ENCODE measurements around the gene EPB41.

DNA sequence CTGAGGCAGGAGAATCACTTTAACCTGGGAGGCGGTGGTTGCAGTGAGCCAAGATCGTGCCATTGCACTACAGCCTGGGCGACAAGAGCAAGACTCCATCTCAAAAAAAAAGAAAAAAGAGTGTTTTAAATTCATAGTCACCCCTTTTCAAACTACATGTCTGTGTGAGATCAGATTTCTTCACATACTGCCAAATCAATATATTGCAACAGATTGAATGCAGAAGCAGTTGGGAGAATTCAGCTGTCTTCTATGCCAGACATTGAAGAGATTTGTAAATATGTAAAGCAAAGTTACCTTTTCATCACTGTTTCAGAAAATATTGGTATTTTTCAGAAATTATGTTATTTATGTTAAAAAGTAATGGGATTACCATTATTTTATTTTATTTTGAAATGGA, 108.3 kb downstream of the EPB41 start:
- TF ChIP-seq POLR2AphosphoS5 (IDR thresholded peaks at IDR 0.05; ENCODE audit: low read depth, low read length) (no peak), TAF1 (IDR thresholded peaks at IDR 0.05; ENCODE audit: borderline replicate concordance, insufficient read depth, low read length) (no peak), FOXP2 (optimal IDR thresholded peaks at IDR 0.05; ENCODE audit: borderline replicate concordance, extremely low read depth, extremely low read length, insufficient read depth) (no peak), SIN3A (IDR thresholded peaks at IDR 0.05; ENCODE audit: borderline replicate concordance, insufficient read depth, low read length) (no peak)
